Measurements from ENCODE around the gene TPCN1.
"Not testable (repeated sequence)": the region's sequence is repeated elsewhere in the genome, so short reads cannot be mapped to it uniquely, and the experiment has no call there.

Gene TPCN1

GRCh38 chr12:113196990-113197389 is 24.3 kb upstream of the TPCN1 start:
- peak in 11 of 14 donors; percentile 6 to 62 (median 43) for DNase-seq

- no peak for DNase-seq
Measured at GRCh38 chr12:113197518-113198077, 23.7 kb upstream of the TPCN1 start.

- DNase-seq = no peak
Measured at GRCh38 chr12:113198296-113198695, 23.0 kb upstream of the TPCN1 start.

- DNase-seq = no peak
Measured at GRCh38 chr12:113200021-113200797, 21.1 kb upstream of the TPCN1 start.

- no peak for DNase-seq
Measured at GRCh38 chr12:113201187-113202177, 19.8 kb upstream of the TPCN1 start.

- no peak for DNase-seq
Measured at GRCh38 chr12:113202300-113203075, 18.8 kb upstream of the TPCN1 start.

- DNase-seq = no peak
Measured at GRCh38 chr12:113203852-113204760, 17.2 kb upstream of the TPCN1 start.

- DNase-seq = no peak
Measured at GRCh38 chr12:113204804-113205203, 16.5 kb upstream of the TPCN1 start.

GRCh38 chr12:113206802-113207201 is 14.5 kb upstream of the TPCN1 start:
- DNase-seq = not testable (repeated sequence)

GRCh38 chr12:113207613-113208040 is 13.6 kb upstream of the TPCN1 start:
- no peak for DNase-seq

- peak in 8 of 14 donors; percentile 17 to 66 (median 37) for DNase-seq
Measured at GRCh38 chr12:113208041-113208934, 13.0 kb upstream of the TPCN1 start.

- DNase-seq = no peak
Measured at GRCh38 chr12:113211160-113211559, 10.1 kb upstream of the TPCN1 start.

GRCh38 chr12:113214895-113215400 is 6.3 kb upstream of the TPCN1 start:
- DNase-seq = peak in 4 of 14 donors; percentile 10 to 36 (median 19)

- no peak for DNase-seq
Measured at GRCh38 chr12:113216027-113216426, 5.2 kb upstream of the TPCN1 start.

- no peak for DNase-seq
Measured at GRCh38 chr12:113220593-113221180, 577 bp upstream of the TPCN1 start.

- DNase-seq = peak in 1 of 14 donors; percentile 33
Measured at GRCh38 chr12:113221997-113222729, 899 bp downstream of the TPCN1 start.

GRCh38 chr12:113222730-113223531 is 1.7 kb downstream of the TPCN1 start:
- DNase-seq = peak in 12 of 14 donors; percentile 29 to 64 (median 42)

GRCh38 chr12:113224955-113225354 is 3.7 kb downstream of the TPCN1 start:
- DNase-seq = no peak
